Stimulated activated CD4-positive, alpha-beta T cell treated with anti-CD3 and anti-CD28 coated beads, Interleukin-12 subunit alpha, Interleukin-12 subunit beta, amount 100 ng/mL, for 4 hours (primary cell): ENCODE results near the gene BMX.
A peak's percentile ranks its signal among the peaks of the same experiment; 100 is the strongest.

Experiments
- DNase-seq: peaks from one replicate; pipeline ENCODE4 v3.0.0-alpha.2; 2020

BMX gene

GRCh38 chrX:15509845-15510244, 9.2 kb downstream of the BMX start:
- no peak for DNase-seq

- DNase-seq, result no peak
Observed at GRCh38 chrX:15511563-15511962, 11.0 kb downstream of the BMX start.

- DNase-seq, result no peak
Observed at GRCh38 chrX:15512401-15512965, 11.9 kb downstream of the BMX start.

GRCh38 chrX:15514279-15514678, 13.7 kb downstream of the BMX start:
- no peak for DNase-seq

- no peak for DNase-seq
Observed at GRCh38 chrX:15515931-15516330, 15.3 kb downstream of the BMX start.

- DNase-seq, result no peak
Observed at GRCh38 chrX:15522464-15522863, 21.9 kb downstream of the BMX start.

- no peak for DNase-seq
Observed at GRCh38 chrX:15523088-15523487, 22.5 kb downstream of the BMX start.

GRCh38 chrX:15524417-15524816, 23.8 kb downstream of the BMX start:
- no peak for DNase-seq

GRCh38 chrX:15525664-15526416, 25.2 kb downstream of the BMX start:
- DNase-seq, result no peak

- no peak for DNase-seq
Observed at GRCh38 chrX:15529165-15529564, 28.6 kb downstream of the BMX start.

GRCh38 chrX:15530318-15530717, 29.7 kb downstream of the BMX start:
- DNase-seq, result no peak

GRCh38 chrX:15546745-15547144, 46.1 kb downstream of the BMX start:
- no peak for DNase-seq

GRCh38 chrX:15547356-15547755, 46.7 kb downstream of the BMX start:
- DNase-seq, result no peak

- no peak for DNase-seq
Observed at GRCh38 chrX:15549189-15550012, 48.8 kb downstream of the BMX start.

GRCh38 chrX:15559227-15559626, 58.6 kb downstream of the BMX start:
- no peak for DNase-seq

- DNase-seq, result no peak
Observed at GRCh38 chrX:15560924-15561323, 60.3 kb downstream of the BMX start.

- DNase-seq, result no peak
Observed at GRCh38 chrX:15563056-15563455, 62.4 kb downstream of the BMX start.

- DNase-seq, result peak; percentile 1
Observed at GRCh38 chrX:15564981-15565579, 64.5 kb downstream of the BMX start.

- DNase-seq, result no peak
Observed at GRCh38 chrX:15566244-15566643, 65.6 kb downstream of the BMX start.

- no peak for DNase-seq
Observed at GRCh38 chrX:15567267-15567666, 66.7 kb downstream of the BMX start.

- no peak for DNase-seq
Observed at GRCh38 chrX:15567886-15568616, 67.4 kb downstream of the BMX start.

- no peak for DNase-seq
Observed at GRCh38 chrX:15570145-15570544, 69.5 kb downstream of the BMX start.

- DNase-seq, result no peak
Observed at GRCh38 chrX:15574017-15574416, 73.4 kb downstream of the BMX start.
